Left lung (tissue), 10 donors: Measurements from ENCODE around the gene P2RX4. TPM values are rescaled to one million over a fixed set of nuclear protein-coding genes. Genes with fewer than 3 reads are reported as not detected.

Source experiments
- ATAC-seq: fragments of 200-7000 bp; cut with Tn5 transposase; one replicate; pipeline ENCODE4 v1.9.1; 2020; ENCODE audit warnings: moderate library complexity
- DNase-seq, 4 donors: peaks; one replicate each; pipeline ENCODE4 v3.0.0-alpha.2; 2013 to 2020
- H3K27ac ChIP-seq, 2 donors: fragments of 200-600 bp; sonication (generic) in 1 of 2; one replicate each; pipeline versions ENCODE4 v1.5.0 to v1.8.0; 2020 to 2021
- H3K27me3 ChIP-seq, 2 donors: fragments of 200-600 bp; sonication (generic) in 1 of 2; one replicate each; pipeline versions ENCODE4 v1.5.0 to v1.8.0; 2020 to 2021
- H3K36me3 ChIP-seq, 2 donors: fragments of 200-600 bp; sonication (generic) in 1 of 2; one replicate each; pipeline versions ENCODE4 v1.5.0 to v1.8.0; 2020 to 2021
- H3K4me1 ChIP-seq, 2 donors: fragments of 200-600 bp; one replicate each; pipeline ENCODE4 v1.8.0; 2021
- H3K4me3 ChIP-seq, 2 donors: fragments of 200-600 bp; sonication (generic) in 1 of 2; one replicate each; pipeline versions ENCODE4 v1.5.0 to v1.8.0; 2020 to 2021; ENCODE audit warnings: mild to moderate bottlenecking in 1 of 2
- H3K9me3 ChIP-seq, 2 donors: fragments of 200-600 bp; sonication (generic) in 1 of 2; one replicate each; pipeline versions ENCODE4 v1.5.0 to v1.8.0; 2020 to 2021
- CTCF ChIP-seq, 2 donors: fragments of 200-600 bp; sonication (generic) in 1 of 2; IDR thresholded peaks; one replicate each; pipeline versions ENCODE4 v1.5.0 to v1.8.0; 2021; ENCODE audit warnings: antibody characterized with exemption in 2 of 2
- intact Hi-C, 2 donors: fragments of 100-400 bp; cut with DNase I; formaldehyde crosslinking; loops; one replicate each; pipeline versions ENCODE4 v1.11.2 to v1.14.2; 2022
- polyA plus RNA-seq, 6 donors: library from polyadenylated mRNA; unstranded; fragments of 120-200 nt; gene quantifications; one replicate each; pipeline ENCODE4 v1.2.1, GENCODE V29; 2013; ENCODE audit not compliant: insufficient read length in 6 of 6
- total RNA-seq, 2 donors: library from RNA; stranded (reverse); fragmentation: NEBNext Ultra II Directional; extraction: Animal tissue kit (Norgen Biotek cat#: 25700); gene quantifications; one replicate each; pipeline ENCODE4 v1.2.1, GENCODE V29; 2021
- donor health status: DM: no; HTN: yes; CAD: no.
- donor health status: DM: no; HTN: no; CAD: no.

Gene P2RX4
- total and polyA plus RNA-seq, 8 donors = 29.2 to 75.1 (median 31.2) TPM

GRCh38 chr12:121182222-121182893 is 27.6 kb upstream of the P2RX4 start:
- Histone ChIP-seq H3K4me1 (peaks cover 0 to 14% of the 10 kb centered on the region in 2 donors), H3K9me3 (no peaks in the 10 kb centered on the region), H3K36me3 (peaks cover 0 to 49% of the 10 kb centered on the region in 2 donors), H3K27me3 (no peaks in the 10 kb centered on the region), H3K4me3 (no peak overlapping the region), H3K27ac (no peak overlapping the region)
- DNase-seq (no peak), ATAC-seq (no peak)
- intact Hi-C loops = no loop called here
- no peak for TF ChIP-seq CTCF (IDR thresholded peaks at IDR 0.05)

GRCh38 chr12:121184425-121184824 is 25.5 kb upstream of the P2RX4 start:
- no peak overlapping the region for H3K27ac ChIP-seq
- H3K36me3 ChIP-seq = peaks cover 0 to 34% of the 10 kb centered on the region in 2 donors
- TF ChIP-seq CTCF (IDR thresholded peaks at IDR 0.05) = no peak
- H3K27me3 ChIP-seq = no peaks in the 10 kb centered on the region
- peaks cover 0 to 14% of the 10 kb centered on the region in 2 donors for H3K4me1 ChIP-seq
- H3K9me3 ChIP-seq = no peaks in the 10 kb centered on the region
- no peak for ATAC-seq
- no peak overlapping the region for H3K4me3 ChIP-seq
- intact Hi-C loops = no loop called here
- DNase-seq = peak in 1 of 4 donors; percentile 79

- Histone ChIP-seq H3K9me3 (no peaks in the 10 kb centered on the region), H3K4me1 (peaks cover 0 to 18% of the 10 kb centered on the region in 2 donors), H3K36me3 (peaks cover 0 to 31% of the 10 kb centered on the region in 2 donors), H3K27me3 (no peaks in the 10 kb centered on the region), H3K4me3 (no peak overlapping the region), H3K27ac (no peak overlapping the region)
- no peak for DNase-seq
- intact Hi-C loops = no loop called here
- ATAC-seq = no peak
- no peak for TF ChIP-seq CTCF (IDR thresholded peaks at IDR 0.05)
Observed at GRCh38 chr12:121184984-121185889, 24.7 kb upstream of the P2RX4 start.

- ATAC-seq (no peak), DNase-seq (no peak)
- TF ChIP-seq CTCF (IDR thresholded peaks at IDR 0.05) = no peak
- H3K4me3 ChIP-seq = no peak overlapping the region
- intact Hi-C loops = no loop called here
- H3K27ac ChIP-seq = no peak overlapping the region
- no peaks in the 10 kb centered on the region for H3K9me3 ChIP-seq
- H3K4me1 ChIP-seq = peaks cover 0 to 21% of the 10 kb centered on the region in 2 donors
- no peaks in the 10 kb centered on the region for H3K27me3 ChIP-seq
- H3K36me3 ChIP-seq = peaks cover 0 to 15% of the 10 kb centered on the region in 2 donors
Observed at GRCh38 chr12:121186826-121187225, 23.1 kb upstream of the P2RX4 start.

- DNase-seq = no peak
- ATAC-seq = no peak
- Histone ChIP-seq H3K4me3 (no peak overlapping the region), H3K9me3 (no peaks in the 10 kb centered on the region), H3K27me3 (no peaks in the 10 kb centered on the region), H3K4me1 (peaks cover 0 to 21% of the 10 kb centered on the region in 2 donors), H3K27ac (no peak overlapping the region), H3K36me3 (peaks cover 0 to 14% of the 10 kb centered on the region in 2 donors)
- intact Hi-C loops = no loop called here
- no peak for TF ChIP-seq CTCF (IDR thresholded peaks at IDR 0.05)
Observed at GRCh38 chr12:121187501-121187900, 22.4 kb upstream of the P2RX4 start.
